OCI-LY7 (cell line): ENCODE results near the gene PDXDC1.

Source experiments
- CTCF ChIP-seq: fragments of 200-600 bp; sonication (generic); conservative IDR thresholded peaks from 2 replicates; pipeline ENCODE4 v1.5.1; 2014; ENCODE audit warnings: mild to moderate bottlenecking, antibody characterized with exemption, low read length, moderate library complexity, mixed read lengths
- EZH2phosphoT487 ChIP-seq: fragments of 200-600 bp; sonication (generic); IDR thresholded peaks from 2 replicates; pipeline ENCODE4 v1.6.1; 2018; ENCODE audit warnings: low read depth, borderline replicate concordance, mild to moderate bottlenecking, mixed run types, antibody characterized with exemption, low read length, moderate library complexity, mixed read lengths

- TF ChIP-seq EZH2phosphoT487 (no peak), CTCF (no peak)
These were observed 84.5 kb downstream of the PDXDC1 start for GRCh38 chr16:15059324-15059723.
